Hepatocyte (in vitro differentiated cells): ENCODE data around the gene CNTNAP2. TPM values are rescaled to one million over a fixed set of nuclear protein-coding genes. Genes with fewer than 3 reads are reported as not detected.

Source experiments
- DNase-seq: peaks from one replicate; pipeline ENCODE4 v3.0.0-alpha.2; 2016; ENCODE audit warnings: low spot score
- H2AFZ ChIP-seq: fragments of 200-600 bp; sonication (generic); 2 replicates; pipeline ENCODE4 v1.6.0; 2016; ENCODE audit warnings: antibody characterized with exemption, mild to moderate bottlenecking
- H3K27ac ChIP-seq: fragments of 200-600 bp; sonication (generic); 2 replicates; pipeline ENCODE4 v1.5.1; 2016; ENCODE audit warnings: mild to moderate bottlenecking
- H3K27me3 ChIP-seq: fragments of 200-600 bp; sonication (generic); 2 replicates; pipeline ENCODE4 v1.6.1; 2016
- H3K36me3 ChIP-seq: fragments of 200-600 bp; sonication (generic); replicated peaks from 2 replicates; pipeline ENCODE4 v1.5.1; 2016; ENCODE audit warnings: low read depth; ENCODE audit not compliant: insufficient read depth
- H3K4me1 ChIP-seq: fragments of 200-600 bp; sonication (generic); 2 replicates; pipeline ENCODE4 v1.5.1; 2016; ENCODE audit warnings: mild to moderate bottlenecking, moderate library complexity; ENCODE audit not compliant: insufficient read depth
- H3K4me2 ChIP-seq: fragments of 200-600 bp; sonication (generic); 2 replicates; pipeline ENCODE4 v1.6.0; 2016
- H3K4me3 ChIP-seq: fragments of 200-600 bp; sonication (generic); 2 replicates; pipeline ENCODE4 v1.5.1; 2016; ENCODE audit warnings: mild to moderate bottlenecking
- H3K79me2 ChIP-seq: fragments of 200-600 bp; sonication (generic); 2 replicates; pipeline ENCODE4 v1.6.0; 2017; ENCODE audit warnings: mild to moderate bottlenecking
- H3K9me2 ChIP-seq: fragments of 200-600 bp; sonication (generic); replicated peaks from 2 replicates; pipeline ENCODE4 v1.6.0; 2017; ENCODE audit warnings: mild to moderate bottlenecking; ENCODE audit not compliant: insufficient read depth
- H3K9me3 ChIP-seq: fragments of 200-600 bp; sonication (generic); 2 replicates; pipeline ENCODE4 v1.5.1; 2016; ENCODE audit warnings: low read depth, mild to moderate bottlenecking
- H4K20me1 ChIP-seq: fragments of 200-600 bp; sonication (generic); 2 replicates; pipeline ENCODE4 v1.6.0; 2016; ENCODE audit warnings: mild to moderate bottlenecking; ENCODE audit not compliant: insufficient read depth, poor library complexity, severe bottlenecking
- CTCF ChIP-seq: fragments of 200-600 bp; sonication (generic); IDR thresholded peaks from 2 replicates; pipeline ENCODE4 v1.5.1; 2016; ENCODE audit warnings: antibody characterized with exemption, mild to moderate bottlenecking; ENCODE audit not compliant: poor library complexity
- EZH2 ChIP-seq: fragments of 200-600 bp; sonication (generic); IDR thresholded peaks from 2 replicates; pipeline ENCODE4 v1.6.1; 2016; ENCODE audit warnings: antibody characterized with exemption, mild to moderate bottlenecking, borderline replicate concordance
- EZH2phosphoT487 ChIP-seq: fragments of 200-600 bp; sonication (generic); IDR thresholded peaks from one replicate; pipeline ENCODE4 v1.6.1; 2018; ENCODE audit warnings: antibody characterized with exemption, mild to moderate bottlenecking, low read depth, moderate library complexity; ENCODE audit not compliant: unreplicated experiment, severe bottlenecking
- WGBS: methylation state at CpG from one replicate; pipeline ENCODE4 v1.1.6; 2016; ENCODE audit warnings: low lambda C conversion rate; ENCODE audit errors: missing lambda C conversion rate; 5-methylcytosine and 5-hydroxymethylcytosine counted together
- polyA plus RNA-seq: library from polyadenylated mRNA; unstranded; fragments of >200 nt; fragmentation: Nextera tagmentation; extraction: Ambion mirVana; gene quantifications from 2 replicates; pipeline ENCODE4 v1.2.1, GENCODE V29; 2016
- total RNA-seq: library from RNA; depleted of rRNA; stranded (reverse); fragments of >200 nt; gene quantifications from 2 replicates; pipeline ENCODE4 v1.2.3, GENCODE V29; 2014

CNTNAP2 gene
- total and polyA plus RNA-seq, 2 experiments from 2014 or later, result 7.5 to 14.7 TPM

- DNase-seq, result no peak
- no peaks in the 10 kb centered on the region for H3K79me2 ChIP-seq
- H3K4me3 ChIP-seq, result no peak overlapping the region
- no peaks in the 10 kb centered on the region for H3K27me3 ChIP-seq
- peak overlapping the region; percentile 1 for H3K4me2 ChIP-seq
- H3K4me1 ChIP-seq, result peaks cover 20% of the 10 kb centered on the region
- no peak for TF ChIP-seq EZH2
- TF ChIP-seq EZH2phosphoT487, result no peak
- no peak for TF ChIP-seq CTCF
- no peaks in the 10 kb centered on the region for H3K9me3 ChIP-seq
- H2AFZ ChIP-seq, result no peak overlapping the region
- H3K36me3 ChIP-seq, result no peaks in the 10 kb centered on the region
- H3K9me2 ChIP-seq, result no peaks in the 10 kb centered on the region
- no peaks in the 10 kb centered on the region for H4K20me1 ChIP-seq
- H3K27ac ChIP-seq, result no peak overlapping the region
These were observed 1296.9 kb downstream of the CNTNAP2 start for GRCh38 chr7:147413557-147413870.

GRCh38 chr7:147415991-147416390 is 1299.4 kb downstream of the CNTNAP2 start:
- Histone ChIP-seq H3K79me2 (no peaks in the 10 kb centered on the region), H4K20me1 (no peaks in the 10 kb centered on the region), H3K4me2 (no peak overlapping the region), H3K9me3 (no peaks in the 10 kb centered on the region), H3K9me2 (no peaks in the 10 kb centered on the region), H2AFZ (no peak overlapping the region), H3K27ac (no peak overlapping the region), H3K4me1 (peaks cover 20% of the 10 kb centered on the region), H3K27me3 (no peaks in the 10 kb centered on the region), H3K4me3 (no peak overlapping the region), H3K36me3 (no peaks in the 10 kb centered on the region)
- DNase-seq, result no peak
- no peak for TF ChIP-seq CTCF
- no peak for TF ChIP-seq EZH2
- TF ChIP-seq EZH2phosphoT487, result no peak
- WGBS, result 100% methylated on average over 1 of the region's 1 CpG

- peaks cover 2% of the 10 kb centered on the region for H3K4me1 ChIP-seq
- no peaks in the 10 kb centered on the region for H3K27me3 ChIP-seq
- H2AFZ ChIP-seq, result no peak overlapping the region
- H3K79me2 ChIP-seq, result no peaks in the 10 kb centered on the region
- no peak overlapping the region for H3K4me2 ChIP-seq
- DNase-seq, result no peak
- TF ChIP-seq CTCF, result no peak
- no peak for TF ChIP-seq EZH2
- TF ChIP-seq EZH2phosphoT487, result no peak
- H3K9me2 ChIP-seq, result no peaks in the 10 kb centered on the region
- no peaks in the 10 kb centered on the region for H4K20me1 ChIP-seq
- no peak overlapping the region for H3K27ac ChIP-seq
- no peaks in the 10 kb centered on the region for H3K36me3 ChIP-seq
- 70% methylated on average over 3 of the region's 3 CpGs for WGBS
- H3K4me3 ChIP-seq, result no peak overlapping the region
- H3K9me3 ChIP-seq, result no peaks in the 10 kb centered on the region
These were observed 1302.4 kb downstream of the CNTNAP2 start for GRCh38 chr7:147418966-147419365.

- no peak for TF ChIP-seq EZH2
- no peak for TF ChIP-seq EZH2phosphoT487
- TF ChIP-seq CTCF, result no peak
- no peaks in the 10 kb centered on the region for H3K36me3 ChIP-seq
These were observed 1307.3 kb downstream of the CNTNAP2 start for GRCh38 chr7:147423875-147424274.

More at GRCh38 chr7:147423875-147424274, 1307.3 kb downstream of the CNTNAP2 start:
- Histone ChIP-seq H3K4me2 (no peak overlapping the region), H3K27me3 (no peaks in the 10 kb centered on the region), H3K27ac (no peak overlapping the region), H3K4me1 (no peaks in the 10 kb centered on the region), H2AFZ (no peak overlapping the region), H3K4me3 (no peak overlapping the region), H3K79me2 (no peaks in the 10 kb centered on the region), H4K20me1 (no peaks in the 10 kb centered on the region), H3K9me2 (no peaks in the 10 kb centered on the region), H3K9me3 (no peaks in the 10 kb centered on the region)
- no peak for DNase-seq
- 96% methylated on average over 1 of the region's 1 CpG for WGBS
